ENCODE results near the gene RUNX1. TPM values are rescaled to one million over a fixed set of nuclear protein-coding genes. Genes with fewer than 3 reads are reported as not detected.

RUNX1 gene
- total RNA-seq, 4 donors from 2014 or later, result 3.9 to 14.5 (median 5.8) TPM

GRCh38 chr21:34859976-34860653 lies 189.0 kb downstream of the RUNX1 start:
- TF ChIP-seq EP300 (IDR thresholded peaks at IDR 0.05) (no peak), POLR2A (IDR thresholded peaks at IDR 0.05) (no peak), POLR2AphosphoS5 (IDR thresholded peaks at IDR 0.05) (no peak)
- TF ChIP-seq, protein P1, sequence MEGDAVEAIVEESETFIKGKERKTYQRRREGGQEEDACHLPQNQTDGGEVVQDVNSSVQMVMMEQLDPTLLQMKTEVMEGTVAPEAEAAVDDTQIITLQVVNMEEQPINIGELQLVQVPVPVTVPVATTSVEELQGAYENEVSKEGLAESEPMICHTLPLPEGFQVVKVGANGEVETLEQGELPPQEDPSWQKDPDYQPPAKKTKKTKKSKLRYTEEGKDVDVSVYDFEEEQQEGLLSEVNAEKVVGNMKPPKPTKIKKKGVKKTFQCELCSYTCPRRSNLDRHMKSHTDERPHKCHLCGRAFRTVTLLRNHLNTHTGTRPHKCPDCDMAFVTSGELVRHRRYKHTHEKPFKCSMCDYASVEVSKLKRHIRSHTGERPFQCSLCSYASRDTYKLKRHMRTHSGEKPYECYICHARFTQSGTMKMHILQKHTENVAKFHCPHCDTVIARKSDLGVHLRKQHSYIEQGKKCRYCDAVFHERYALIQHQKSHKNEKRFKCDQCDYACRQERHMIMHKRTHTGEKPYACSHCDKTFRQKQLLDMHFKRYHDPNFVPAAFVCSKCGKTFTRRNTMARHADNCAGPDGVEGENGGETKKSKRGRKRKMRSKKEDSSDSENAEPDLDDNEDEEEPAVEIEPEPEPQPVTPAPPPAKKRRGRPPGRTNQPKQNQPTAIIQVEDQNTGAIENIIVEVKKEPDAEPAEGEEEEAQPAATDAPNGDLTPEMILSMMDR (IDR thresholded peaks at IDR 0.05), result no peak
- Histone ChIP-seq H3K9me3 (no peaks in the 10 kb centered on the region), H3K4me1 (no peaks in the 10 kb centered on the region), H3K36me3 (peaks cover 0 to 5% of the 10 kb centered on the region in 2 donors), H3K27me3 (peaks cover 11% of the 10 kb centered on the region), H3K27ac (no peak overlapping the region), H3K4me3 (no peak overlapping the region)
- 54 to 67% methylated on average over 5 of the region's 5 CpGs for WGBS, 2 donors (ENCODE audit: low coverage in 1 of 2)
- ATAC-seq, result no peak

DNA sequence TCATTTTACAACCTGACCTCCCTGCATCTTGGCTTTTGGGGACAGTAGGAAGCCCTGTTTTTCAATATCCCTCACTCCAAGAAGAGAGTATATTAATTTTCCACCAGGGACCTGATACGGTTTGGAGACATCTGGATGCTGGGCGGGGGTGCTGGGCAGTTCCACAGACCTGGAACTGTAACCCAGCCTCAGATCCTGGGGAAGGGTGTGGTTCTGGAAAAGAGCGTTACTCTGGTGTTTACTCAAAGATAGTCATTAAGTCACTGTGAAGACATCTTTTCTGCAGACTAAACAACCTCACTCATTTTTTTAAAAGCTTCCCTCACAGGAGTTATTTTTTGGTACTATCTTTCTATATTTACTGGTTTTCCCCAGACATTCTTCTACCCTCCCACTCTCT lies 190.5 kb downstream of the RUNX1 start:
- Histone ChIP-seq H3K4me1 (no peaks in the 10 kb centered on the region), H3K27me3 (no peaks in the 10 kb centered on the region), H3K9me3 (no peaks in the 10 kb centered on the region), H3K4me3 (no peak overlapping the region), H3K36me3 (peaks cover 0 to 5% of the 10 kb centered on the region in 2 donors), H3K27ac (no peak overlapping the region)
- no peak for ATAC-seq
- TF ChIP-seq EP300 (IDR thresholded peaks at IDR 0.05) (no peak), POLR2AphosphoS5 (IDR thresholded peaks at IDR 0.05) (no peak), POLR2A (IDR thresholded peaks at IDR 0.05) (no peak)
- TF ChIP-seq, protein P1 (IDR thresholded peaks at IDR 0.05), result no peak
- 43 to 55% methylated on average over 3 of the region's 3 CpGs for WGBS, 2 donors (ENCODE audit: low coverage in 1 of 2)

- no peak overlapping the region for H3K27ac ChIP-seq
- WGBS, 2 donors (ENCODE audit: low coverage in 1 of 2), result 49 to 64% methylated on average over 2 to 3 of the region's 4 CpGs
- peaks cover 0 to 5% of the 10 kb centered on the region in 2 donors for H3K36me3 ChIP-seq
Measured at GRCh38 chr21:34857874-34858273, 191.2 kb downstream of the RUNX1 start.

DNA sequence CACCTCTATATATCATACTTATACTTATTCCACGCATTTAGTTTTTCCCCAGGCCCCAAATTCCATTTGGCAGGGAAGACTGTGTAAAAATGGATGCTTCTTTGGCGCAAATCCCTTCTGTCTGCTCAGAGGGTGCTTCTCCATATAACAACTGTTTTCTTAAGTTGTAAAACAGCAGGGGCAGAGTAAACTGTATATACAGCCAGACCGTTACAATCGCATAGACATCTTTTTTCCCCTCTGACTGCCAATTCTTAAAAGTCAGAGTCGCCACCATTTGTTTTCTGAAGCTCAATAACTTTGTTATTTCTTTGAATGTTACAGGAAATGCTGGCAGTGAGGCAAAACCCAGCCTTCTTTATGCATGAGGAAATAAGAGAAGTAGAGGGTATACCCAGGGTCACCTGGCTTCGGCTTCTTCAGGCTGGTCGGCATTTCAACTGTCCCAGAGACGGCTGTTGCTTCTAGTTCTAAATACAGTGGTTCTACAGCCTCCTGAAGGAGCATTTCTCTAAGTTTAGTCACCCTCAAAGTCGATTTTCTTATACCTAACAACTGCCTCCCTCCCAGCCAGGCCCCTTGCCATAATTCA lies 191.9 kb downstream of the RUNX1 start:
- ATAC-seq, result no peak
- 68 to 82% methylated on average over 9 of the region's 9 CpGs for WGBS, 2 donors (ENCODE audit: low coverage in 1 of 2)
- Histone ChIP-seq H3K4me1 (no peaks in the 10 kb centered on the region), H3K9me3 (no peaks in the 10 kb centered on the region), H3K27me3 (no peaks in the 10 kb centered on the region), H3K4me3 (no peak overlapping the region), H3K36me3 (peaks cover 0 to 5% of the 10 kb centered on the region in 2 donors), H3K27ac (no peak overlapping the region)
- TF ChIP-seq POLR2A (IDR thresholded peaks at IDR 0.05) (no peak), POLR2AphosphoS5 (IDR thresholded peaks at IDR 0.05) (no peak), EP300 (IDR thresholded peaks at IDR 0.05) (no peak)
- TF ChIP-seq, protein P1 (IDR thresholded peaks at IDR 0.05), result no peak

More at GRCh38 chr21:34857874-34858273, 191.2 kb downstream of the RUNX1 start:
- Histone ChIP-seq H3K27me3 (no peaks in the 10 kb centered on the region), H3K9me3 (no peaks in the 10 kb centered on the region), H3K4me3 (no peak overlapping the region), H3K4me1 (no peaks in the 10 kb centered on the region)
- no peak for ATAC-seq
- TF ChIP-seq POLR2AphosphoS5 (IDR thresholded peaks at IDR 0.05) (no peak), EP300 (IDR thresholded peaks at IDR 0.05) (no peak), POLR2A (IDR thresholded peaks at IDR 0.05) (no peak)

DNA sequence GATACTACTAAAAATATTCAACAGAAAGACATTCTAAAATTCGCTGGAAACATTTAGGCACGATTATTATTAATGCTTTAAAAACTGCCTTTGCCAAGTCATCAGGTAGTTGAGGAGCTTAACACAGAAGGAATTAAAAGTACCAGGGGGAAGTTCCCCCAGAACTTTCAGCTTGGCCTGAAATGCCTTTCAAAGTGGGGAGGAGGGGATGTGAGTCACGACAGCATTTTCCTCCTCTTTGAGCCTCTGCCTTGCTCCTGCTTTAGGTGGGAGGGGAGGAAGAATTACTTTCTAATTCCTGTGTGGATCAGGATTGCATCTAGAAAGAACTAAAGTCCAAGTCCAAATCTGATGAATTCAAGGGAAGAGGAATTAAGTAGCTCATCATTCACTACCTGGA lies 196.7 kb downstream of the RUNX1 start:
- TF ChIP-seq, protein P1 (IDR thresholded peaks at IDR 0.05), result no peak
- no peak for TF ChIP-seq POLR2A (IDR thresholded peaks at IDR 0.05)
- no peak for TF ChIP-seq POLR2AphosphoS5 (IDR thresholded peaks at IDR 0.05)
- TF ChIP-seq EP300 (IDR thresholded peaks at IDR 0.05), result no peak
- H3K4me1 ChIP-seq, result no peaks in the 10 kb centered on the region
- no peak overlapping the region for H3K27ac ChIP-seq
- H3K27me3 ChIP-seq, result no peaks in the 10 kb centered on the region
- no peak for ATAC-seq
- H3K36me3 ChIP-seq, result no peaks in the 10 kb centered on the region
- 0 to 60% methylated on average over 1 to 3 of the region's 3 CpGs for WGBS, 2 donors (ENCODE audit: low coverage in 1 of 2)
- no peak overlapping the region for H3K4me3 ChIP-seq
- H3K9me3 ChIP-seq, result no peaks in the 10 kb centered on the region
